ENCODE results near the gene KIF4B.
"Not testable (repeated sequence)": the region's sequence is repeated elsewhere in the genome, so short reads cannot be mapped to it uniquely, and the experiment has no call there.

The KIF4B gene

DNA sequence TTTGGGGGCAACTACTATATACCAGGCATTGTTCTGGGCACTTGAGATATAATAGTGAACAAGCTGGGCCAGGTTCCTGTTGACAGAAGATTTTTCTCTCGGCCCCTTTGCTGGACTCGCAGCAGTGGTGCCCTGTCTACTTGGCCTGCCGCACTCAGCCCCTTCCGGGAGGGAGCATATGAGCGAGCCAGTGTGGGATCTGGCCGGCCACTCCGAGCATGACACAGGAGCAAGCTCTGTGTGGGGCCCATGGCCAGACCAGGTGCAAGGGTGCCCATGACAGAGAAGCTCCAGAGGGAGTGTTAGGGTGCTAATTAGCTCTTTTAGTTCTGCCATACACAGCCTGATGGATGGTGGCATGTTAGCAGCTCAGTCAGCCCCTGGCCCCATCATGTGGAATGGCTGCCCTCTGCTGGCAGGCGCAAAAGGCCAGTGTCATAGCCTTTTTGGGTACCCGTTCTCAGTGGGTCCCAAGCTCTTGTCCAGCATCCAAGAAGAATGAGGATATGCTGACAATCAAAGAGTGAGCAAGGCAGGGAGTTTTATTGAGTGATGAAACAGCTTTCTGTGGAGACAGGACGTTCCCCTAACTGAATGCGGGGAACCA lies 9.3 kb upstream of the KIF4B start:
- no peak for FAIRE-seq
- no peak for DNase-seq (ENCODE audit: extremely low spot score, insufficient read length, low read depth)

DNA sequence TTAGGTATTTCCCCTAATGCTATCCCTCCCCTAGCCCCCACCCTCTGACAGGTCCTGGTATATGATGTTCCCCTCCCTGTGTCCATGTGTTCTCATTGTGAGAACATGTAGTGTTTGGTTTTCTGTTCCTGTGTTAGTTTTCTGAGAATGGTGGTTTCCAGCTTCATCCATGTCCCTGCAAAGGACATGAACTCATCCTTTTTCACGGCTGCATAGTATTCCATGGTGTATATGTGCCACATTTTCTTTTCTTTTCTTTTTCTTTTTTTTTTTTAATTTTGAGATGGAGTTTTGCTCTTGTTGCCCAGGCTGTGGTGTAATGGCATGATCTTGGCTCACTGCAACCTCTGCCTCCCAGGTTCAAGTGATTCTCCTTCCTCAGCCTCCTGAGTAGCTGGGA lies 7.3 kb upstream of the KIF4B start:
- FAIRE-seq; DNase-seq (ENCODE audit: extremely low spot score, insufficient read length, low read depth): not testable (repeated sequence)

DNA sequence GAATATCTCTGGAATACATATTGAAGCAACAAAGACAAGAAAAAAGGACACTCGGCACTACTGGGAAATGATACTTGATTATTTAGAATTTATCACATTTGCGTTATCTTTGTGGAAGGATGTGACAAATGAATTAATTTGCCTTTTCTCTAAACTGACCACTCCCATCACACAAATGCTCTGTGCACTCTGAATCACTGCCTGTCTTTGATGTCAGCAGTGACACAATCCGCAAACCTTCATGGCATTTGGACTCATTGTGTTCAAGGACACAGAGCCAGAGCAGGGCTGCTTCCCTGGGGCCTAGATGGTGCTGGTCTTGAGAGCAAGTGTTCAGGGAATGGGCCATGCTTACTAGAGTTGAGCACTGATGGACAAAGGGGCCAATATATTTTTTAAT lies 4.9 kb upstream of the KIF4B start:
- FAIRE-seq (no peak), DNase-seq (ENCODE audit: extremely low spot score, insufficient read length, low read depth) (no peak)

DNA sequence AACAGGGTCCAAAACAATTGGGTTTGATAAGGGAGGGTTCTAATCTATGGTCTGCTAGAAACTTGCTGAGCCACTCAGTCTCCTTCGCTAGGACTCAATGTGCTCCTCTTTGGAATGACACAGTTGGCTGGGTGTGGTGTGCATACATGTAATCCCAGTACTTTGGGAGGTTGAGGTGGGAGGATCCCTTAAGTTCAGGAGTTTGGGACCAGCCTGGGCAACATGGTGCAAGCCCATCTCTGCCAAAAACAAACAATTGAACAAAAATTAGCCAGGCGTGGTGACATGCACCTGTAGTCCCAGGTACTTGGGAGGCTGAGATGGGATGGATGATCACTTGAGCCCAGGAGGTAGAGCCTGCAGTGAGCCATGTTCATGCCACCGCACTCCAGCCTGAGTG lies 2.7 kb upstream of the KIF4B start:
- DNase-seq (ENCODE audit: extremely low spot score, insufficient read length, low read depth) (no peak), FAIRE-seq (no peak)

DNA sequence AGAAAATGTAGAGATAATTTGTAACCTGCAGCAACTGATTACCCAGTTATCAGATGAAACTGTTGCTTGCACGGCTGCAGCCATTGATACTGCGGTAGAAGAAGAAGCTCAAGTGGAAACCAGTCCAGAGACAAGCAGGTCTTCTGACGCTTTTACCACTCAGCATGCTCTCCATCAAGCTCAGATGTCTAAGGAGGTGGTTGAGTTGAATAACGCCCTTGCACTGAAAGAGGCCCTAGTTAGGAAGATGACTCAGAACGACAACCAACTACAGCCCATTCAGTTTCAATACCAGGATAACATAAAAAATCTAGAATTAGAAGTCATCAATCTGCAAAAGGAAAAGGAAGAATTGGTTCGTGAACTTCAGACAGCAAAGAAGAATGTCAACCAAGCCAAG lies 1.7 kb downstream of the KIF4B start:
- DNase-seq (ENCODE audit: extremely low spot score, insufficient read length, low read depth) (no peak), FAIRE-seq (no peak)

DNA sequence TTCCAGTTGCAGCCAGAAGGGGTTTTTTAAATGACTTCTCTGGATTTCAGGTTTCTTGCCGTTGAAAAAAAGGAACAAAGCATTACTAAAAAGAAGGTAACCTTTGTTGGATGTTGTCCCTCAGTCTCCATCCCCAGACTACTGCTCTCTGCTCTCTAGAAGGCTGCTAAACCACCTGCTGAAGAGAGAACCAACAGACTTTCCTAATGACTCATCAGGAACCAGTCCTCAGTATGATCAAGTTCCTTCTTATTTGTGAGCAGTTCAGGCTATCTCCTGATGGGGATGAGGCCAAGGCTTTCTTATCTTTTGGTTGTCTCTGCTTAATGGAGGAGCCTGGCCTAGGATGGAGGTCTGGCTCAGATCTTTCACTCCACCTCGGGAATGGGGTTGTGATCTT lies 4.1 kb downstream of the KIF4B start:
- DNase-seq (ENCODE audit: extremely low spot score, insufficient read length, low read depth) (no peak), FAIRE-seq (peak; percentile 35)

DNA sequence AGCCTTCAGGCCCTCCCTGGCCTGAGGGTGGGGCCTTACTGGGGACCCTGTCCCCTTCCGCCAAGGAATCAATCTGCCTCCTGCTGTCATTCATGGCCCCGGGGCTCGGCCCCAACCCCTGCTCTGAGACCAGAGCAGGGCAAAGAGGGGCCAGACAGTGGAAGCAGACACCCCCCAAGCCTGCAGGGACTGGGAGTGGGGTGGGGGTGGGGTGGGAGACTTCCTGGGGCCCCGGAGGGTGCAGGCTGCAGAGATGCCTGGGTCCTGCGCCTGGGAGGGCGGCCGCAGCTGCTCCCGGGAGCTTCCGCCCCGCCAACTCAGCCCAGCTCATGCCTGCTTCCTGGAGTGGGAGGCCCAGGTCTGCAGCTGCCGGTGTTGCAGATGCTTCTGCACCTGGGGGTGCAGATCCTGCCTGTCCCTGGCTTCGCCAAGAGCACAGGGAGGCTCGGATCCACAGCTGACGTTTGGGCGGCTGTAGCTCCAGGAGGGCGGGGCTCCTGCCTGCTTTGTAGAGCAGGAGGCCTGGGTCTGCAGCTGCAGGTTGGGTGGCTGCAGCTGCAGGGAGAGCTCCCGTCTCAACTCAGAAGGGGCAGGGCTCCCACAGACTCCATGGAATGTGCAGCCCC lies 6.2 kb downstream of the KIF4B start:
- FAIRE-seq, result no peak
- no peak for DNase-seq (ENCODE audit: extremely low spot score, insufficient read length, low read depth)

DNA sequence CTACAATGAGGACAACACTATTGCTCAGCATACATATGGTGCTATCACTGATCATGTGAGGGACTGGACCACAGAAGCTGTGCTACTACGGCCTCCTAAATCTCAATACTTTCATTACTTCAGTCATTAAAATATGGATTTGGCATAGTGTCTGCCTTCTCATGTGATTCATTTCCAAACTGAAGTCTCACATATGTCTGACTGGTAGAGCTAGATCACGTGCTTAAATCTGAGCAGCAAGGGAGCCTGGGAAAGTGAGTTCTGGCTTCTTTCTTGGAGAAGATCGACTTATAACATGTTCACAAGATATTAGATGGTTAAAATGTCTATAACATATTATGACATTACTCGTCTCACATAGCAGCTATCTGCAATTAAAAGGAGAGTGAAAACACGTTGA lies 8.3 kb downstream of the KIF4B start:
- no peak for FAIRE-seq

DNA sequence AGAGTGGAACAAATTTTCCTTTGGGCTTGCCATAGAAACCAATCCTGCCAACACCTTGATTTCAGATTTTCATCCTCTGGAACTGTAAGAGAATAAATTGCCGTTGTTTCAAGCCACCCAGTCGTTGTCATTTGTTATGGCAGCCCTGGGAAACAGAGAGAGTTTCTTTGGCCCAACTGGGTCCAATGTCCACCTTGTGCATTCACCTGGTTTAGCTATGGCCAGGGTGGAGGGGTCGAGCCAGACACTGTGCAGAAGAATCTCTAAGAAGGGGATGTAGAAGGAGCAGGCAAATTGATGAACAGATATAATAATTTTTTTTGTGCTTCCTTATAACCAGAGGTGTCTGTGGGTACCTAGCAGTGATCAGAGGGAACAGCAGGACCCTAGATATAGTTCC lies 9.8 kb downstream of the KIF4B start:
- no peak for DNase-seq (ENCODE audit: extremely low spot score, insufficient read length, low read depth)
- no peak for FAIRE-seq

More for the DNA sequence above, 8.3 kb downstream of the KIF4B start:
- no peak for DNase-seq (ENCODE audit: extremely low spot score, insufficient read length, low read depth)

DNA sequence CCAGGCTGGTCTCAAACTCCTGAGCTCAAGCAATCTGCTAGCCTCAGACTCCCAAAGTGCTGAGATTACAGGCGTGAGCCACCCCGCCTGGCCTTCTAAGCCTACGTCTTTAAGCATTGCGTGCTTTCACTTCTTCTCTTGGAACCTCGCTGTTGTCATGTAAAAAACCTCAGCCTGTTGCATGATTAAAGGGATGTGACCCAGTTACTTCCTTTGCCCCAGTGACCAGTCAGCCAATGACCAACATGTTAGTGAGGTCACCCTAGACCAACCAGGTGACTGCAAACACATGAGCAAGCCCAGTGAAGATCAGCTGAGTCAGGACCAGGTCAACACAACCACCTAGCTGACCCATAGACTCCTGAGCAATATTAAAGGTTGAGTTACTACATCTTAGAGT lies 10.5 kb downstream of the KIF4B start:
- no peak for FAIRE-seq
- no peak for DNase-seq (ENCODE audit: extremely low spot score, insufficient read length, low read depth)

DNA sequence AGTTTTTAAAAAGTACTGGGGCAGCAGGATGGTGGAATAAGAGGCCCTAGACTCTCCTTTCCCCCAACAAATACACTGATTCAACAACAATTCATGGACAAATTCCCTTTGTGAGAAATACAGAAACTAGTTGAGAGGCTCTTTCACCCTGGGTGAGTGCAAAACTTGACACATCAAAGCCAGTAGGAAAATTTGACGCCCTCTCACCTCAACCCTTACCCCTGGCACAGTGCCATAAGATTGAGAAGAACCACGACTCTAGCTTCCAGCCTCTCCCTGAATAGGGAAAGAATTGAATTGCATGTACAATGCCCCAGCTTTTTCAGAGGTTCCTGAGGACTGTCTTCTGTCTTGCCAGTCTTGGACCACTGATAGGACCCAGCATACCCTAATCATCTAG lies 12.3 kb downstream of the KIF4B start:
- DNase-seq (ENCODE audit: extremely low spot score, insufficient read length, low read depth), result no peak
- FAIRE-seq, result no peak

DNA sequence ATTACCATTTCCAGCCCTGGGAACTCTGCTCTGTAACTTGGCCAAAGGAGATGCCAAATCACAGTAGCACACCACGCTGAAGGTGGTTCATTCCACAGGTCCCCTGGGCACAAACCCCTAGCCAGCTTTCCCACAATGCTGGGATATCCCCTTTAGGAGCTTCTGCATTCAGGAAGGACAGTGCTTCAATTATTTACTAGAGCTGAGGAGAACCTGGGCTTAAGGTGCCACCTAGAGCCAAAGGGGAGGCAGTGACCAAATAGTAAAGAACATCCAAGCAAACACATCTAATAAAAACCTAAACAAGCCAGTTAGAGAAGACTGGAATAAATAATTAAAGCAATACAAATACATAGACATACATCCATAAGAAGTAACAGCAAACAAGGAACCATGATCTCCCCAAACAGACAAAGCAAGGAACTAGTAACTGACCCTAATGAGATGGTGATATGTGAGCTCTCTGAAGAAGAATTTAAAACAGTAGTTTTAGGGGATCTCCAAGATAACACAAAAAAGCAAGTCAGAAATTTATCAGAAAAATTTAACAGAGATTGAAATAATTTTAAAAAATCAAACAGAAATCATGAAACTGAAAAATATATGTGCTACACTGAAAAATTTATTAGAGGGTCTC lies 14.6 kb downstream of the KIF4B start:
- FAIRE-seq, result peak; percentile 57
- no peak for DNase-seq (ENCODE audit: extremely low spot score, insufficient read length, low read depth)

DNA sequence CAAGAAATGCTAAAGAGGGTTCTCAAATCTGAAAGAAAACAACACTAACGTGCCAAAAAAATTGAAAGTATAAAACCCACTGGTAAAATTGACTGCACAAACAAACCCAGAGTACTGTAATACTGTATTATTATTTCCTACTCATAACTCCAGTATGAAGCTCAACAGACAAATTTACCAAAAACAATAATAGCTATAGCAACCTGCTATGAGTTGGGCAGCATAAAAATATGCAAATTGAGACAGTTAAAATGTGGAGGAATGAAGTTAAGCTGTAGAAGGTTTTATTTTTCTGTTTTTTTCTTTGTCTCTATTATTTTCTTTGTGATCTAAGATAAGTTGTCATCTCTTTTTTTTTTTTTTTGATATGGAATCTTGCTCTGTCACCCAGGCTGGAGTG lies 15.7 kb downstream of the KIF4B start:
- no peak for DNase-seq (ENCODE audit: extremely low spot score, insufficient read length, low read depth)
- no peak for FAIRE-seq

DNA sequence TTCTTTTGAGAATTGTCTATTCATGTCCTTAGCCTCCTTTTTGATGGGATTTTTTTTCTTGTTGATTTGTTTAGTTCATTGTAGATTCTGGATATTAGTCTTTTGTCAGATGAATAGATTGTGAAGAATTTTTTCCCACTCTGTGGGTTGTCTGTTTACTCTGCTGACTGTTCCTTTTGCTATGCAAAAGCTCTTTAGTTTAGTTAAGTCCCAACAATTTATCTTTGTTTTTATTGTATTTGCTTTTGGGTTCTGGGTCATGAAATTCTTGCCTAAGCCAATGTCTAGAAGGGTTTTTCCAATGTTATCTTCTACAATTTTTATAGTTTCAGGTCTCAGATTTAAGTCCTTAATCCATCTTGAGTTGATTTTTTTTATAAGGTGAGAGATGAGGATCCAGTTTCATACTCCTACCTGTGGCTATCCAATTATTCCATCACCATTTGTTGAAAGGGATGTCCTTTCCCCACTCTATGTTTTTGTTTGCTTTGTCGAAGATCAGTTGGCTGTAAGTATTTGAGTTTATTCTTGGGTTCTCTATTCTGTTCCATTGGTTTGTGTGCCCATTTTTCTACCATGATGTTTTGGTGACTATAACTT lies 20.7 kb downstream of the KIF4B start:
- FAIRE-seq; DNase-seq (ENCODE audit: extremely low spot score, insufficient read length, low read depth): not testable (repeated sequence)

DNA sequence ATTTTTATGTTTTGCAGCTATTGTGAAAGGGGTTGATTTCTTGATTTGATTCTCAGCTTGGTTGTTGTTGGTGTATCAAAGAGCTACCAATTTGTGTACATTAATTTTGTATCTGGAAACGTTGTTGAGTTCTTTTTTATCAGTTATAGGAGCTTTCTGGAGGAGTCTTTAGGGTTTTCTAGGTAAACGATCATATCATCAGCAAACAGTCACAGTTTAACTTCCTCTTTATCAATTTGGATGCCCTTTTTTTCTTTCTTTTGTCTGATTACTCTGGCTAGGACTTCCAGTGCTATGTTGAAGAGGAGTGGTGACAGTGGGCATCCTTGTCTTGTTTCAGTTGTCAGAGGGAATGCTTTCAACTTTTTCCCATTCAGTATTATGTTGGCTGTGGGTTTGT lies 21.5 kb downstream of the KIF4B start:
- DNase-seq (ENCODE audit: extremely low spot score, insufficient read length, low read depth), result not testable (repeated sequence)
- FAIRE-seq, result peak; percentile 18

DNA sequence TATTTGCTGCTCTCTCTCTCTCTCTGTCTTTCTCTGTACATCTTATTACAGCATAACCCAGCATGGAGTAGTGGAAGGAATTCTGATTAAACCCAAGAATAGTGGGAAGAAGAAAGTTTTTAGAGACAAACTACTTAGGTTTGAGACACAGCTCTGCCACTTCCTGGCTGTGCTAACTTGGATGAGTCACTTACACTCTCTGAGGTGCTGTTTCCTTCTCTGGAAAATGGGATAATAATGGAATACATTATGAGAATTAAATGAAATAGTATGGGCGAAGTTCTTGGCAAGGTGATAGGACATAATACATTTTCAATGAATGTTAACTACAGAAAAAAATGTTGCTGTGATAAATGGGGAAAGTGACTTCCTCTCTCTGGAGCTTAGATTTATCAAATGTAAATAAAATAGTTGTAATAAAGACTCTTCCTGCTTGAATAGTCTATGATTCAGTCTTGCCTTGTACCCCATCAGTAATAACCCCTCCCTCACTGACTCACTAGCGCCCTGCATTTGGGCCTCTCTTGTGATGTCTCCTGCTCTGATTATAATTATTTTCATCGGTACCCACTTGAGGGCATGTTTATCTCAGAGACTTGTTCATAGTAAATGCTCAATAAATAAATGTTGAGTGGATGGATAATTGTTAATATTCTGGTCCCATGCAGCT lies 27.6 kb downstream of the KIF4B start:
- DNase-seq (ENCODE audit: extremely low spot score, insufficient read length, low read depth) (no peak), FAIRE-seq (no peak)

DNA sequence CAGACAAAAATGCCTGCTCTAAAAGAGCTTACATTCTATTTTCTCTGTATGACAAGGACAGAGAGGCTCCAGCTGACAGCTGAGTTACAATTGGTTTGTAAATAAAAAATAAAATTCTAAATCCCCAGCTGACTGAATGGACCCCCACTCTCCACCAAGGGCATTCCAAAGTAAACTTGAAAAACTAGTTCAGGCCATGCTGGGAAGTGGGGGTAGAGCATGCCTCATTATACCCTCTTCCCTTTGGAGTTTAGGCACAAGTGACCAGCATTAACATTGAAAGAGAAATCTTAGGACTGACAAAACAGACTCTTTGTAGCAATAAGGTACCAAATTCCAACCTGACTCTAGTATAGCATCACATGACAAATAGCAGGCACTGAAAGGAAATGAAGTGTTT lies 31.0 kb downstream of the KIF4B start:
- FAIRE-seq, result no peak

DNA sequence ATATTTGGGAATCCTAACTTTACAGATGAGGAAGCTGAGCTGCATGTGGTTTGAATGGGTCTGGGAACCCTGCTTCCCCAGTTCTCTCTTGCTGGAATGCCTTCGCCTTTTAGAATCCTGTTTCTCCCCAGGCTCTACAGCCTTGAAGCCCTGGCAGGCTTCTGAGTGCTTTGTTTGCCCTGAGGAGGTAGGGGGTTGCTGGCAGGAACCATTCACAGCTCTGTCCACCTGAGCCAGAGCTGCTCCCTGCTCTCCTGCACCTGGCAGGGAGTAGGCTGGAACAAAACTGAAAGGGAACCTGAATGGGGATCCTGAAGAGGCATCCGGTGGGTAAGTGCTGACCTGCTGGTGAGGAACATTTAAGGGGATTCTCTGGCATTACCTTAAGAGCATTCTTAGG lies 33.0 kb downstream of the KIF4B start:
- DNase-seq (ENCODE audit: extremely low spot score, insufficient read length, low read depth), result no peak
- FAIRE-seq, result no peak

More for the DNA sequence above, 31.0 kb downstream of the KIF4B start:
- DNase-seq (ENCODE audit: extremely low spot score, insufficient read length, low read depth), result no peak

DNA sequence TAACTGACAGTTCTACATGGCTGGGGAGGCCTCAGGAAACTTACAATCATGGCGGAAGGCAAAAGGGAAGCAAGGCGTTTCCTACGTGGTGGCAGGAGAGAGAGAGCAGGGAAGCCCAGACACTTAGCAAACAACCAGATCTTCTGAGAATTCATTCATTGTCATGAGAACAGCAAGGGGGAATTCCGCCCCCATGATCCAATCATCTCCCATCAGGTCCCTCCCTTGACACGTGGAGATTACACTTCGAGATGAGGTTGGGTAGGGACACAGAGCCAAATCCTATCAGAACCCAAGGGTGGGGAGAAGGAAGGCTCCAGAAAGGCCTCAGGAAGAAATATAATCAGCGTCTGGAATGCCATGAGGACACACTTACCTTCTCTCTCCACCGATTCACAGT lies 34.3 kb downstream of the KIF4B start:
- no peak for FAIRE-seq

DNA sequence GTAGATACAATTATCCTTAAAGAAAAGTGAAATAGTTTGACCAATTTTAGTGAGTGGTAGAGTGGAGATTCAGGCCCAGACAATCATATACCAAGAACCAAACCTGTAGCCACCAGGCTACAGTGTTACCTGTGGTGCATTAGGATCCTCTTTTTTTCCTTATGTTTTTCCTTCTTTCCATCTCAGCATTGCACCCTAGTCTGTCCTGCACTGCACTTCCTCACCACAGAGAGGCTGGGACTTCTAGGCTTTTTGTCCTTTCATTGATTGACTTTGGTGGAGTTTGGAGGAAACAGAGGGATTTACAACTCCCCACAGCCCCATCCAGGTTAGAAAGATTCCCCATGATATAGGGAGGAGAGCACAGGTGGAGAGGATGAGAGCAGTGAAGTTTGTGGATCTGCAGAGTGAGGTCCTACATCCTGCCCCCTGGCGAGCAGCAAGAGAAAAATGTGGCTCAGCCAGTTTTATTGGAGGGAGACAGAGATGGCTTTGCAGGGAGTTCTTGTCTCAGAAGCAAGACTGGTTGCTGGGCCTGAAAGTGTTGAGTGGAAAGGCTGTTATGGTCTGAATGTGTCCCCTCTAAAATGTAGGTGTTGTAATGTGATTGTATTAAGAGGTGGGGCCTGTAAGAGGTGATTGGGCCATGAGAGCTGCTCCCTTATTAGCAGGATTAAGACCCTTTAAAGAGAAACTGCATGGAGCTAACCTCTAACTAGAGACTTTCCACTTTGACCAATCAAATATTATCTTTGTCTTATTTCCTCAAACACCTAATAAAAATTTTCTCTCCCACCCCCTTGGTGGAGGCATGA lies 36.2 kb downstream of the KIF4B start:
- DNase-seq (ENCODE audit: extremely low spot score, insufficient read length, low read depth) (no peak), FAIRE-seq (no peak)

More for the DNA sequence above, 34.3 kb downstream of the KIF4B start:
- DNase-seq (ENCODE audit: extremely low spot score, insufficient read length, low read depth), result no peak
